ENCODE data around the gene NSG1.

DNA sequence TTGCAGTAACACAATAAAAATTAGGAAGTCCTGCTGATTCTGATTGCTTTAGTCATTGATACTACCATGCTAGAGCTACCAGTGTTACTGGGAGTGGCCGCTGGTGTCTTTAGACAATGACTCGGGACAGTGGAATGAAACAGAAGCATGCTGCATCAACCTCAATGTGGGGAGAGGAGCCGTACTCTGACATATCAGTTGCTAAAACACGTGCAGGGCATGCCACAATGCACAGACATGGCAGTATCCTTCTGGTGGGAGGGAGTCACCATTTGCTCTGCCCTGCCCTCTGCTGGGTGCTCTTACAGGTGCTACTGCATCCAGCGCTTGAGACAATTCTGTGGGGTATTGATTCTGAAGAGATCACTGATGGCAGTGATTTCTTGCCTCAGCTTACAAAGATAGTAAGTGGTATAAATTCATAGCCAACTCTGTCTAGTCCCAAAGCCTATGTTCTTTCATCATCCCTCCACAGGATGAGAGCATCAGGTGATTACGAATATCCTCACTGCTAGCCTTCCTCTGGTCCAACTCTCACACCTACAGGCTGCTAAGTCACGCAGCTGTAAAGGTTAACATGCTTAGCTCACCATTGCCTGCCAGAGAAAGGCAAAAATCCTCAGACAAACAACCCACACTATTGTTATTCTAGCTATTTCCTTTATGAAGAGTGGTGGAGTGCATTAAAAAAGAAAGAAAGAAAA lies 43.7 kb downstream of the NSG1 start:
- no peak for TF ChIP-seq GATA3 (IDR thresholded peaks at IDR 0.05; ENCODE audit: low read depth, low read length)
- TF ChIP-seq GATA2 (IDR thresholded peaks at IDR 0.05; ENCODE audit: low read depth, low read length): no peak

All from SH-SY5Y (cell line).